HCT116 (cell line): Measurements from ENCODE around the gene FAM171A1. TPM values are rescaled to one million over a fixed set of nuclear protein-coding genes. Genes with fewer than 3 reads are reported as not detected.

Source experiments
- ATAC-seq: fragments of 200-7000 bp; cut with Tn5 transposase; 2 replicates; pipeline ENCODE4 v1.9.1; 2020; ENCODE audit warnings: mild to moderate bottlenecking, moderate library complexity
- BruUV-seq: library from RNA; stranded (reverse); fragments of 400-500 nt; replicated peaks from 2 replicates; lab custom pipeline; 2021; lab: Mats Ljungman, UMichigan
- CTCF ChIA-PET: fragments of 300-600 bp; sonication (Branson Sonifier 250); formaldehyde crosslinking; loops from one replicate; lab custom pipeline; 2021; ENCODE audit warnings: antibody characterized with exemption; lab: Charles Lee
- POLR2A ChIA-PET: fragments of 300-600, 350-600 bp; sonication (Branson Sonifier 250); formaldehyde crosslinking; loops from one replicate; lab custom pipeline; 2021; ENCODE audit warnings: antibody characterized with exemption; lab: Charles Lee
- RAD21 ChIA-PET, 2 experiments: fragments of 300-600 bp; sonication (Branson Sonifier 250); formaldehyde crosslinking; loops; one replicate each; lab custom pipeline; 2023; ENCODE audit warnings: low total read pairs in 2 of 2; ENCODE audit not compliant: uncharacterized antibody in 2 of 2, unreplicated experiment in 2 of 2, low non-redundant PET in 1 of 2; lab: Charles Lee
- DNase-seq: peaks from one replicate; pipeline ENCODE4 v3.0.0-alpha.2; 2010; ENCODE audit warnings: low read depth, low spot score
- H2AFZ ChIP-seq: fragments of 200-600 bp; shearing (Covaris generic), sonication (generic); 2 replicates; pipeline ENCODE4 v1.6.1; 2017; ENCODE audit warnings: low read depth, mixed run types, mixed read lengths, antibody characterized with exemption, low read length; ENCODE audit not compliant: poor library complexity, severe bottlenecking
- H3K27ac ChIP-seq: 2 replicates; pipeline ENCODE4 v1.5.1; 2012; ENCODE audit warnings: low read depth, low read length
- H3K27me3 ChIP-seq: fragments of 200-600 bp; sonication (generic); 2 replicates; pipeline ENCODE4 v1.6.1; 2016; ENCODE audit warnings: mixed run types, low read length, mixed read lengths; ENCODE audit not compliant: insufficient read depth
- H3K36me3 ChIP-seq, 2 experiments: fragments of 200-500 bp in 1 of 2; fragments of 200-600 bp in 1 of 2; sonication (Bioruptor generic) in 1 of 2; sonication (generic) in 1 of 2; 2 replicates each; pipeline versions ENCODE4 v1.5.1 to v1.6.1; 2014 to 2016; ENCODE audit warnings: low read length in 2 of 2, inconsistent platforms in 1 of 2, mixed read lengths in 1 of 2, mixed run types in 1 of 2; ENCODE audit not compliant: insufficient read depth in 2 of 2, control insufficient read depth in 1 of 2
- H3K4me1 ChIP-seq, 2 experiments: fragments of 200-600 bp in 1 of 2; sonication (generic) in 1 of 2; 2 replicates each; pipeline versions ENCODE4 v1.5.1 to v1.6.1; 2012 to 2017; ENCODE audit warnings: low read length in 2 of 2, inconsistent platforms in 1 of 2, mild to moderate bottlenecking in 1 of 2, mixed read lengths in 1 of 2, mixed run types in 1 of 2, moderate library complexity in 1 of 2; ENCODE audit not compliant: insufficient read depth in 2 of 2, control insufficient read depth in 1 of 2
- H3K4me2 ChIP-seq: fragments of 200-600 bp; sonication (generic); 2 replicates; pipeline ENCODE4 v1.6.1; 2017; ENCODE audit warnings: mixed run types, low read length, mixed read lengths
- H3K4me3 ChIP-seq, 2 experiments: fragments of 200-600 bp in 1 of 2; sonication (generic) in 1 of 2; replicated peaks in 1 of 2; 2 replicates each; pipeline ENCODE4 v1.5.1; 2011 to 2016; ENCODE audit warnings: low read length in 2 of 2, control low read depth in 1 of 2, low read depth in 1 of 2, mild to moderate bottlenecking in 1 of 2, mixed read lengths in 1 of 2, mixed run types in 1 of 2
- H3K79me2 ChIP-seq: fragments of 200-600 bp; sonication (generic); 2 replicates; pipeline ENCODE4 v1.6.1; 2017; ENCODE audit warnings: mild to moderate bottlenecking, mixed run types, low read length, moderate library complexity, mixed read lengths; ENCODE audit not compliant: insufficient read depth
- H3K9ac ChIP-seq: fragments of 200-600 bp; sonication (generic); 2 replicates; pipeline ENCODE4 v1.6.1; 2016; ENCODE audit warnings: low read length, mixed read lengths
- H3K9me2 ChIP-seq: fragments of 200-600 bp; sonication (generic), shearing (Covaris generic); 2 replicates; pipeline ENCODE4 v1.6.1; 2017; ENCODE audit warnings: mixed run types, mild to moderate bottlenecking, moderate library complexity; ENCODE audit not compliant: insufficient read depth
- H3K9me3 ChIP-seq, 2 experiments: fragments of 200-500 bp in 1 of 2; fragments of 200-600 bp in 1 of 2; sonication (Bioruptor generic) in 1 of 2; sonication (generic) in 1 of 2; 2 replicates each; pipeline ENCODE4 v1.6.1; 2014 to 2017; ENCODE audit warnings: low read length in 2 of 2, mixed read lengths in 2 of 2, inconsistent platforms in 1 of 2, low read depth in 1 of 2, mild to moderate bottlenecking in 1 of 2, mixed run types in 1 of 2, moderate library complexity in 1 of 2; ENCODE audit not compliant: control insufficient read depth in 1 of 2, insufficient read depth in 1 of 2
- H4K20me1 ChIP-seq: fragments of 200-600 bp; sonication (generic), shearing (Covaris generic); 2 replicates; pipeline ENCODE4 v1.6.1; 2017; ENCODE audit warnings: mixed run types, mild to moderate bottlenecking, moderate library complexity; ENCODE audit not compliant: insufficient read depth
- CBX3 ChIP-seq: IDR thresholded peaks from 2 replicates; pipeline ENCODE4 v1.6.1; 2012; ENCODE audit warnings: low read depth
- CEBPB ChIP-seq: IDR thresholded peaks from 2 replicates; pipeline ENCODE4 v1.6.1; 2012; ENCODE audit warnings: low read depth
- EGR1 ChIP-seq: IDR thresholded peaks from 2 replicates; pipeline ENCODE4 v1.6.1; 2012; ENCODE audit warnings: low read depth
- ELF1 ChIP-seq: IDR thresholded peaks from 2 replicates; pipeline ENCODE4 v1.6.1; 2012; ENCODE audit warnings: low read depth, borderline replicate concordance
- EZH2 ChIP-seq: fragments of 200-600 bp; sonication (generic); IDR thresholded peaks from 2 replicates; pipeline ENCODE4 v1.6.1; 2017; ENCODE audit warnings: antibody characterized with exemption, mixed run types
- FOSL1 ChIP-seq: IDR thresholded peaks from 2 replicates; pipeline ENCODE4 v1.6.1; 2012; ENCODE audit warnings: low read depth
- JUND ChIP-seq: IDR thresholded peaks from 2 replicates; pipeline ENCODE4 v1.6.1; 2012
- POLR2A ChIP-seq: IDR thresholded peaks from 2 replicates; pipeline ENCODE4 v1.7.0; 2011; ENCODE audit warnings: borderline replicate concordance; ENCODE audit not compliant: insufficient read depth, insufficient read length; ENCODE audit errors: extremely low read depth
- POLR2AphosphoS5 ChIP-seq: IDR thresholded peaks from 2 replicates; pipeline ENCODE4 v1.6.1; 2011; ENCODE audit warnings: mild to moderate bottlenecking, low read depth, low read length, moderate library complexity
- RAD21 ChIP-seq: IDR thresholded peaks from 2 replicates; pipeline ENCODE4 v1.6.1; 2012; ENCODE audit warnings: low read depth, mild to moderate bottlenecking
- SIN3A ChIP-seq: IDR thresholded peaks from 2 replicates; pipeline ENCODE4 v1.6.1; 2012; ENCODE audit warnings: low read depth
- TCF7L2 ChIP-seq: IDR thresholded peaks from 2 replicates; pipeline ENCODE4 v1.7.0; 2011; ENCODE audit warnings: borderline replicate concordance, inconsistent platforms; ENCODE audit not compliant: insufficient read depth, insufficient read length; ENCODE audit errors: extremely low read depth
- YY1 ChIP-seq: IDR thresholded peaks from 2 replicates; pipeline ENCODE4 v1.6.1; 2011; ENCODE audit warnings: low read length, low read depth, moderate library complexity, mild to moderate bottlenecking; ENCODE audit not compliant: insufficient replicate concordance; ENCODE audit errors: extremely low read depth
- ZFX ChIP-seq: fragments of 450-650 bp; IDR thresholded peaks from 2 replicates; pipeline ENCODE4 v1.6.1; 2017
- intact Hi-C: fragments of 100-400 bp; cut with micrococcal nuclease; formaldehyde crosslinking; loops from 2 replicates; pipeline ENCODE4 v1.10.0; 2022
- total RNA-seq: library from RNA; stranded (reverse); gene quantifications from one replicate; pipeline ENCODE4 v1.2.1, GENCODE V29; 2021; ENCODE audit not compliant: unreplicated experiment
- TF ChIP-seq, protein P1 (sequence below): IDR thresholded peaks from 2 replicates; pipeline ENCODE4 v1.6.1; 2012
- TF ChIP-seq, protein P2 (sequence below): IDR thresholded peaks from 2 replicates; pipeline ENCODE4 v1.6.1; 2011; ENCODE audit warnings: mild to moderate bottlenecking, low read length, moderate library complexity; ENCODE audit not compliant: insufficient replicate concordance; ENCODE audit errors: extremely low read depth

Gene FAM171A1
- total RNA-seq, 1 experiment from 2014 or later = 32.5 TPM

GRCh38 chr10:15393139-15393825, 22.2 kb upstream of the FAM171A1 start:
- Histone ChIP-seq H3K9ac (no peak overlapping the region), H4K20me1 (no peaks in the 10 kb centered on the region), H3K27me3 (no peaks in the 10 kb centered on the region), H3K79me2 (no peaks in the 10 kb centered on the region), H3K36me3 (no peaks in the 10 kb centered on the region), H3K27ac (no peak overlapping the region), H3K9me3 (no peaks in the 10 kb centered on the region), H2AFZ (no peak overlapping the region), H3K4me1 (no peaks in the 10 kb centered on the region), H3K4me2 (no peak overlapping the region), H3K9me2 (no peaks in the 10 kb centered on the region), H3K4me3 (no peak overlapping the region)
- DNase-seq = no peak
- TF ChIP-seq, protein P1, sequence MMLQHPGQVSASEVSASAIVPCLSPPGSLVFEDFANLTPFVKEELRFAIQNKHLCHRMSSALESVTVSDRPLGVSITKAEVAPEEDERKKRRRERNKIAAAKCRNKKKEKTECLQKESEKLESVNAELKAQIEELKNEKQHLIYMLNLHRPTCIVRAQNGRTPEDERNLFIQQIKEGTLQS = no peak
- no peak for TF ChIP-seq ZFX
- TF ChIP-seq CBX3 = no peak
- no peak for TF ChIP-seq FOSL1
- TF ChIP-seq SIN3A = no peak
- TF ChIP-seq, protein P2, sequence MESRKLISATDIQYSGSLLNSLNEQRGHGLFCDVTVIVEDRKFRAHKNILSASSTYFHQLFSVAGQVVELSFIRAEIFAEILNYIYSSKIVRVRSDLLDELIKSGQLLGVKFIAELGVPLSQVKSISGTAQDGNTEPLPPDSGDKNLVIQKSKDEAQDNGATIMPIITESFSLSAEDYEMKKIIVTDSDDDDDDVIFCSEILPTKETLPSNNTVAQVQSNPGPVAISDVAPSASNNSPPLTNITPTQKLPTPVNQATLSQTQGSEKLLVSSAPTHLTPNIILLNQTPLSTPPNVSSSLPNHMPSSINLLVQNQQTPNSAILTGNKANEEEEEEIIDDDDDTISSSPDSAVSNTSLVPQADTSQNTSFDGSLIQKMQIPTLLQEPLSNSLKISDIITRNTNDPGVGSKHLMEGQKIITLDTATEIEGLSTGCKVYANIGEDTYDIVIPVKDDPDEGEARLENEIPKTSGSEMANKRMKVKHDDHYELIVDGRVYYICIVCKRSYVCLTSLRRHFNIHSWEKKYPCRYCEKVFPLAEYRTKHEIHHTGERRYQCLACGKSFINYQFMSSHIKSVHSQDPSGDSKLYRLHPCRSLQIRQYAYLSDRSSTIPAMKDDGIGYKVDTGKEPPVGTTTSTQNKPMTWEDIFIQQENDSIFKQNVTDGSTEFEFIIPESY = no peak
- TF ChIP-seq EGR1 = no peak
- TF ChIP-seq POLR2A = no peak
- no peak for TF ChIP-seq TCF7L2
- TF ChIP-seq EZH2 = no peak
- TF ChIP-seq CEBPB = no peak
- TF ChIP-seq JUND = no peak
- TF ChIP-seq POLR2AphosphoS5 = no peak
- TF ChIP-seq YY1 = no peak
- TF ChIP-seq RAD21 = no peak
- TF ChIP-seq ELF1 = no peak
- ChIA-PET RAD21 (no interaction called here), CTCF (no interaction called here), POLR2A (no interaction called here)
- no TSS peak for BruUV-seq
- no peak for ATAC-seq
- intact Hi-C loops = no loop called here
